GM23248 (cell line): Measurements from ENCODE around the gene ZBTB4. TPM values are rescaled to one million over a fixed set of nuclear protein-coding genes. Genes with fewer than 3 reads are reported as not detected.

Experiments used
- DNase-seq: peaks from one replicate; pipeline ENCODE4 v3.0.0-alpha.2; 2015
- H2AFZ ChIP-seq: fragments of 200-600 bp; sonication (generic); 2 replicates; pipeline ENCODE4 v1.6.1; 2016; ENCODE audit warnings: antibody characterized with exemption
- H3F3A ChIP-seq: fragments of 200-600 bp; sonication (generic); 2 replicates; pipeline ENCODE4 v1.6.1; 2016; ENCODE audit warnings: mild to moderate bottlenecking, antibody characterized with exemption, mixed run types; ENCODE audit not compliant: insufficient read depth
- H3K27ac ChIP-seq: fragments of 200-600 bp; sonication (generic); 2 replicates; pipeline ENCODE4 v1.5.1; 2016; ENCODE audit warnings: mild to moderate bottlenecking
- H3K27me3 ChIP-seq: fragments of 200-600 bp; sonication (generic); replicated peaks from 2 replicates; pipeline ENCODE4 v1.6.1; 2016; ENCODE audit warnings: mild to moderate bottlenecking; ENCODE audit not compliant: insufficient read depth
- H3K36me3 ChIP-seq: fragments of 200-600 bp; sonication (generic); 2 replicates; pipeline ENCODE4 v1.6.1; 2016; ENCODE audit warnings: low read depth, mild to moderate bottlenecking
- H3K4me1 ChIP-seq: fragments of 200-600 bp; sonication (generic); 2 replicates; pipeline ENCODE4 v1.6.1; 2016; ENCODE audit warnings: mild to moderate bottlenecking; ENCODE audit not compliant: insufficient read depth
- H3K4me2 ChIP-seq: fragments of 200-600 bp; sonication (generic); one replicate; pipeline ENCODE4 v1.6.1; 2016; ENCODE audit warnings: mild to moderate bottlenecking; ENCODE audit not compliant: unreplicated experiment
- H3K4me3 ChIP-seq: fragments of 200-600 bp; sonication (generic); 2 replicates; pipeline ENCODE4 v1.5.1; 2016; ENCODE audit warnings: mild to moderate bottlenecking
- H3K79me2 ChIP-seq: fragments of 200-600 bp; sonication (generic); 2 replicates; pipeline ENCODE4 v1.6.1; 2016; ENCODE audit warnings: mild to moderate bottlenecking; ENCODE audit not compliant: insufficient read depth
- H3K9ac ChIP-seq: fragments of 200-600 bp; sonication (generic); 2 replicates; pipeline ENCODE4 v1.6.1; 2016; ENCODE audit warnings: mild to moderate bottlenecking
- H3K9me2 ChIP-seq: fragments of 200-600 bp; sonication (generic); 2 replicates; pipeline ENCODE4 v1.6.1; 2016; ENCODE audit warnings: mixed run types, mild to moderate bottlenecking, moderate library complexity; ENCODE audit not compliant: insufficient read depth
- H3K9me3 ChIP-seq: fragments of 200-600 bp; sonication (generic); one replicate; pipeline ENCODE4 v1.6.1; 2017; ENCODE audit warnings: low read depth
- H4K20me1 ChIP-seq: fragments of 200-600 bp; sonication (generic); 2 replicates; pipeline ENCODE4 v1.6.0; 2016; ENCODE audit not compliant: insufficient read depth
- EZH2 ChIP-seq: fragments of 200-600 bp; sonication (generic); IDR thresholded peaks from 2 replicates; pipeline ENCODE4 v1.6.1; 2018; ENCODE audit warnings: antibody characterized with exemption, mild to moderate bottlenecking; ENCODE audit not compliant: insufficient read depth, poor library complexity, severe bottlenecking
- EZH2phosphoT487 ChIP-seq: fragments of 200-600 bp; sonication (generic); IDR thresholded peaks from 2 replicates; pipeline ENCODE4 v1.6.1; 2018; ENCODE audit warnings: antibody characterized with exemption, moderate library complexity, mild to moderate bottlenecking, low read depth; ENCODE audit not compliant: insufficient read depth
- WGBS, 2 experiments: methylation state at CpG; one replicate each; pipeline ENCODE4 v1.1.6; 2015 to 2017; ENCODE audit warnings: low lambda C conversion rate in 2 of 2, low coverage in 1 of 2; ENCODE audit errors: missing lambda C conversion rate in 2 of 2; 5-methylcytosine and 5-hydroxymethylcytosine counted together
- in situ Hi-C: fragments of 300-500 bp; cut with MboI; formaldehyde crosslinking; loops from 2 replicates; pipeline ENCODE4 v1.15.0; 2020
- polyA plus RNA-seq: library from polyadenylated mRNA; unstranded; fragments of >200 nt; fragmentation: Nextera tagmentation; extraction: Ambion mirVana; gene quantifications from 2 replicates; pipeline ENCODE4 v1.2.1, GENCODE V29; 2016
- total RNA-seq: library from RNA; depleted of rRNA; stranded (reverse); fragments of >200 nt; shearing (Covaris generic); gene quantifications from 2 replicates; pipeline ENCODE4 v1.2.3, GENCODE V29; 2014

Gene ZBTB4
- total and polyA plus RNA-seq, 2 experiments from 2014 or later: 17.7 to 32.9 TPM

DNA sequence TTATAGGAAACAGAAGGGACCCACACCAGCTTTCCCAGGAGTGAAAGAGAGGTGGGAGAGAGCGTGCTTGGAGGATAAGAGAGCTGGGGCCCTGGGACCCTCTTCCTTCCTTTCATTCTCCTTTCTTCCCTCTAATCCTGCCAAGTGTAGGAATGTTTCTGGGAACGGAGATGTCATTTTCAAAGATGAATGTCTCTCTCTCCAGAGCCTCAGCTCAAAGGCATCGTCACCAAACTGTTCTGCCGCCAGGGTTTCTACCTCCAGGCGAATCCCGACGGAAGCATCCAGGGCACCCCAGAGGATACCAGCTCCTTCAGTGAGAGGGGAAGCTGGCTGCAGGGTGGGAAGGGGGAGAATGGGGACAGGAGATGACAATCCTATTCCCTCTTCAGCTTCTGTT is 38.2 kb downstream of the ZBTB4 start:
- Histone ChIP-seq H3K79me2 (no peaks in the 10 kb centered on the region), H3K9me2 (no peaks in the 10 kb centered on the region), H3K4me3 (no peak overlapping the region), H3K4me1 (peaks cover 16% of the 10 kb centered on the region), H3K9me3 (no peaks in the 10 kb centered on the region), H3F3A (peaks cover 11% of the 10 kb centered on the region), H3K36me3 (no peaks in the 10 kb centered on the region), H3K4me2 (no peak overlapping the region), H3K27ac (no peak overlapping the region), H4K20me1 (no peaks in the 10 kb centered on the region), H3K27me3 (peaks cover 35% of the 10 kb centered on the region; the same call in 1 of the 2 replicates), H3K9ac (no peak overlapping the region), H2AFZ (no peak overlapping the region)
- no peak for DNase-seq
- in situ Hi-C loops: no loop called here
- 63% methylated on average over 7 of the region's 7 CpGs for WGBS, 2 experiments
- TF ChIP-seq EZH2 (no peak), EZH2phosphoT487 (no peak)

DNA sequence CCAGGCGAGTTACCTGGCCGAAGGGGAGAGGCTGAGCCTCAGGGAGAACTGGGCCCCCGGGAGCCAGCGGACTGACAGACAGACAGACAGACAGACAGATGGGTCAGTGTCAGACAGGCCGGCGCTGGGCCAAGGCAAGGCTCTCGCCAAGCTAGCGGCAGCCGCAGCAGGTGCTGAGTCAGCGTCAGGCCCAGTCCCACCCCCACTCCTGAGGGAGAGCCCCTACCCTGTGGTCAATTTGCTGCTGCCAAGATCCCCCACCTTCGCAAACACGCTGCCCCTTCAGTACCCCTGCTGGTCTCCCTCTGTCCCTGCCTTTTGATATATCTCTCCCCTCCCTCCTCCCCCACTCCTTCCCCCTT is 38.6 kb downstream of the ZBTB4 start:
- Histone ChIP-seq H3K9me2 (no peaks in the 10 kb centered on the region), H3K36me3 (no peaks in the 10 kb centered on the region), H3K27ac (no peak overlapping the region), H4K20me1 (no peaks in the 10 kb centered on the region), H3K9ac (no peak overlapping the region), H3K4me3 (no peak overlapping the region), H3F3A (peaks cover 11% of the 10 kb centered on the region), H3K9me3 (no peaks in the 10 kb centered on the region), H3K27me3 (peaks cover 32% of the 10 kb centered on the region; the same call in 1 of the 2 replicates), H3K4me1 (peaks cover 16% of the 10 kb centered on the region), H3K4me2 (peak overlapping the region; percentile 48), H3K79me2 (no peaks in the 10 kb centered on the region), H2AFZ (no peak overlapping the region)
- WGBS, 2 experiments: 13 to 14% methylated on average over 10 of the region's 12 CpGs
- DNase-seq: peak; percentile 52
- TF ChIP-seq EZH2phosphoT487 (no peak), EZH2 (peak; percentile 29)
- in situ Hi-C loops: no loop called here

DNA sequence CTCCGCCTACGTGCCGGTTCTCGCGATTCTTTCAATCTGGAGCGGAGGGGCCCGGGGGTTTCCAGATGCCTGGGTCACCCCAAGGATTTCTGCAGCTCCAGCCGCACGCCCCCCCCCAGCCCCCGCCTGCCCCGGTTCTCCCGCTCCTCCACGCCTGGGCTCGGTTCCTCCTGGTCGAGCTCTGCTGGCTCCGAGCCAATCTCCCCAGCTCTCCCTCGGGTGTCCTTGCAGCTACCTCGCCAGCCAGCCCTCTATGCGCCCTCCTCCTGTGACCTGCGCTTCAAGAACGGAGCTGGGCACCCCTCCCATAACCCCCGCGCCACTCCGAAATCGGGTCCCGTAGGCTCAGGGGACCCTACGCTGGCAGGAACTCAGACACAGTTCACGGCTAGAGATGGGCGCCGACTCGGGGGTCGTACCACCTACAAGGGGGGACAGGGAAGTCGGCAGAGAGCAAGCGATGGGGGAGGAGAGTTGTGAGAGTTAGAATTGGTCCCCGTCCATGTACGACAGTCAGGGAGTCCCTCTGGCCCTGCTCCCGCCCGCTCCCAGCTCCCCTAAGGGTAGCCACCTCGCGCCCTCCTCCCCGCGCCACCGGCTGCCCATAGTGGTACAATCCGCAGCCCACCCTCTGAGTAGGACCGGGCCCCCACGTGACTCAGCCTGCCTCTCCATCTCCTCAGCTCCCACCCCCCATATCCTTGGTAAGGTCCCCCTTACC is 39.2 kb downstream of the ZBTB4 start:
- Histone ChIP-seq H3K27me3 (peaks cover 32% of the 10 kb centered on the region; the same call in 1 of the 2 replicates), H3K4me2 (peak overlapping the region; percentile 48), H3K36me3 (no peaks in the 10 kb centered on the region), H3K4me1 (peaks cover 16% of the 10 kb centered on the region), H3F3A (peaks cover 11% of the 10 kb centered on the region), H3K9ac (no peak overlapping the region), H3K79me2 (no peaks in the 10 kb centered on the region), H3K27ac (no peak overlapping the region), H3K9me2 (no peaks in the 10 kb centered on the region), H2AFZ (no peak overlapping the region), H4K20me1 (no peaks in the 10 kb centered on the region), H3K4me3 (peak overlapping the region; percentile 46), H3K9me3 (no peaks in the 10 kb centered on the region)
- 10 to 12% methylated on average over 32 to 46 of the region's 46 CpGs for WGBS, 2 experiments
- DNase-seq: peak; percentile 31
- TF ChIP-seq EZH2 (no peak), EZH2phosphoT487 (no peak)
- in situ Hi-C loops: no loop called here

DNA sequence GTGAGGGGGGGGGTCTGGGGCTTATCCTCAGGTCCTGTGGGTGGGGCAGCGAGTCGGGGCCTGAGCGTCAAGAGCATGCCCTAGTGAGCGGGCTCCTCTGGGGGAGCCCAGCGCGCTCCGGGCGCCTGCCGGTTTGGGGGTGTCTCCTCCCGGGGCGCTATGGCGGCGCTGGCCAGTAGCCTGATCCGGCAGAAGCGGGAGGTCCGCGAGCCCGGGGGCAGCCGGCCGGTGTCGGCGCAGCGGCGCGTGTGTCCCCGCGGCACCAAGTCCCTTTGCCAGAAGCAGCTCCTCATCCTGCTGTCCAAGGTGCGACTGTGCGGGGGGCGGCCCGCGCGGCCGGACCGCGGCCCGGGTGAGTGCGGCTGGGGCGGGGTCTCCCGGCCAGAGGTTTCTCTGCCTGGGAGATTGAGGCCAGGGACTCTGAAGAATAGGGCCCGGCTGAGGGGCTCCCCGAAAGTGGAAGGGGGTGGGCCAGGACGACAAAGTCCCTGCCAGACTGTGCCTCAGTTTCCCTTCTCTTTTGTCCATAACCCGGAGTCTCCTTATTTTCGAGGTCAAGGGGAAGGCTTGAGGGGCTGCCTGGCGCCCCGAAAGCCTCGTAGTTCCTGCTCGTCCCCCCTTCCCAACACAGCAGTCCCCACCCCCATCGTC is 39.8 kb downstream of the ZBTB4 start, which contains the start of gene FGF11:
Gene FGF11 (plus strand): TSS at position 51 of the 651 bp plus-strand sequence. CDS start 109 bp downstream, at position 160.
- H3K4me3 ChIP-seq: peak within 1 kb of the TSS; percentile 46
- WGBS, 2 experiments: 3 to 8% methylated on average over 31 to 41 of the region's 50 CpGs
- H3K9me3 ChIP-seq: no peaks in the 10 kb centered on the region
- H3K27ac ChIP-seq: no peak within 1 kb of the TSS
- peaks cover 16% of the 10 kb centered on the region for H3K4me1 ChIP-seq
- H3K79me2 ChIP-seq: no peaks in the 10 kb centered on the region
- H3K9ac ChIP-seq: no peak within 1 kb of the TSS
- no peaks in the 10 kb centered on the region for H4K20me1 ChIP-seq
- 0 out of 2 replicates have a peak, but pooled peaks have one; percentile 72 for TF ChIP-seq EZH2phosphoT487
- peak; percentile 86 for TF ChIP-seq EZH2
- in situ Hi-C loops: no loop called here
- DNase-seq: peak; percentile 19
- no peak within 1 kb of the TSS for H2AFZ ChIP-seq
- peak within 1 kb of the TSS; percentile 48 for H3K4me2 ChIP-seq
- no peaks in the 10 kb centered on the region for H3K9me2 ChIP-seq
- no peaks in the 10 kb centered on the region for H3K36me3 ChIP-seq
- H3K27me3 ChIP-seq: peaks cover 32% of the 10 kb centered on the region; the same call in 1 of the 2 replicates
- peaks cover 10% of the 10 kb centered on the region for H3F3A ChIP-seq
